ENCODE results near the gene ZNF174.

ZNF174 gene

GRCh38 chr16:3444032-3444388, 43.0 kb downstream of the ZNF174 start:
- TF ChIP-seq, protein P1, sequence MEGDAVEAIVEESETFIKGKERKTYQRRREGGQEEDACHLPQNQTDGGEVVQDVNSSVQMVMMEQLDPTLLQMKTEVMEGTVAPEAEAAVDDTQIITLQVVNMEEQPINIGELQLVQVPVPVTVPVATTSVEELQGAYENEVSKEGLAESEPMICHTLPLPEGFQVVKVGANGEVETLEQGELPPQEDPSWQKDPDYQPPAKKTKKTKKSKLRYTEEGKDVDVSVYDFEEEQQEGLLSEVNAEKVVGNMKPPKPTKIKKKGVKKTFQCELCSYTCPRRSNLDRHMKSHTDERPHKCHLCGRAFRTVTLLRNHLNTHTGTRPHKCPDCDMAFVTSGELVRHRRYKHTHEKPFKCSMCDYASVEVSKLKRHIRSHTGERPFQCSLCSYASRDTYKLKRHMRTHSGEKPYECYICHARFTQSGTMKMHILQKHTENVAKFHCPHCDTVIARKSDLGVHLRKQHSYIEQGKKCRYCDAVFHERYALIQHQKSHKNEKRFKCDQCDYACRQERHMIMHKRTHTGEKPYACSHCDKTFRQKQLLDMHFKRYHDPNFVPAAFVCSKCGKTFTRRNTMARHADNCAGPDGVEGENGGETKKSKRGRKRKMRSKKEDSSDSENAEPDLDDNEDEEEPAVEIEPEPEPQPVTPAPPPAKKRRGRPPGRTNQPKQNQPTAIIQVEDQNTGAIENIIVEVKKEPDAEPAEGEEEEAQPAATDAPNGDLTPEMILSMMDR (IDR thresholded peaks at IDR 0.05; ENCODE audit: low read depth, low read length, poor library complexity, severe bottlenecking): no peak
- no peak for TF ChIP-seq EZH2phosphoT487 (IDR thresholded peaks at IDR 0.05; ENCODE audit: borderline replicate concordance, low read length)
- Histone ChIP-seq H3K79me2 (ENCODE audit: control insufficient read depth, low read length) (peaks cover 27% of the 10 kb centered on the region), H3K4me2 (ENCODE audit: low read length) (peak overlapping the region; percentile 70), H3K4me3 (ENCODE audit: low read length) (peak overlapping the region; percentile 81), H3K9me3 (ENCODE audit: control insufficient read depth, insufficient read depth, low read length) (no peaks in the 10 kb centered on the region; the same call in 1 of the 2 replicates), H3K27me3 (ENCODE audit: control insufficient read depth, low read length) (no peaks in the 10 kb centered on the region), H3K4me1 (ENCODE audit: control insufficient read depth, low read length) (peaks cover 11% of the 10 kb centered on the region), H3F3A (ENCODE audit: control insufficient read depth, insufficient read depth) (no peaks in the 10 kb centered on the region), H3K36me3 (ENCODE audit: control insufficient read depth, low read length) (peaks cover 5% of the 10 kb centered on the region; the same call in 1 of the 2 replicates), H3K27ac (ENCODE audit: low read depth, low read length) (no peak overlapping the region), H4K20me1 (ENCODE audit: control insufficient read depth, insufficient read depth, low read depth, low read length) (no peaks in the 10 kb centered on the region), H3K9me2 (replicated peaks; ENCODE audit: control insufficient read depth, low read length) (no peaks in the 10 kb centered on the region)

- Histone ChIP-seq H3K4me3 (ENCODE audit: low read length) (no peak overlapping the region), H3F3A (ENCODE audit: control insufficient read depth, insufficient read depth) (peaks cover 5% of the 10 kb centered on the region), H4K20me1 (ENCODE audit: control insufficient read depth, insufficient read depth, low read depth, low read length) (no peaks in the 10 kb centered on the region), H3K36me3 (ENCODE audit: control insufficient read depth, low read length) (no peaks in the 10 kb centered on the region; the same call in 1 of the 2 replicates), H3K79me2 (ENCODE audit: control insufficient read depth, low read length) (peaks cover 14% of the 10 kb centered on the region), H3K27me3 (ENCODE audit: control insufficient read depth, low read length) (no peaks in the 10 kb centered on the region), H3K9me3 (ENCODE audit: control insufficient read depth, insufficient read depth, low read length) (no peaks in the 10 kb centered on the region), H3K9me2 (replicated peaks; ENCODE audit: control insufficient read depth, low read length) (no peaks in the 10 kb centered on the region), H3K4me1 (ENCODE audit: control insufficient read depth, low read length) (peaks cover 14% of the 10 kb centered on the region), H3K27ac (ENCODE audit: low read depth, low read length) (no peak overlapping the region), H3K4me2 (ENCODE audit: low read length) (no peak overlapping the region)
- TF ChIP-seq EZH2phosphoT487 (IDR thresholded peaks at IDR 0.05; ENCODE audit: borderline replicate concordance, low read length): no peak
- TF ChIP-seq, protein P1 (IDR thresholded peaks at IDR 0.05; ENCODE audit: low read depth, low read length, poor library complexity, severe bottlenecking): no peak
Measured at GRCh38 chr16:3454093-3454492, 53.1 kb downstream of the ZNF174 start.

DNA sequence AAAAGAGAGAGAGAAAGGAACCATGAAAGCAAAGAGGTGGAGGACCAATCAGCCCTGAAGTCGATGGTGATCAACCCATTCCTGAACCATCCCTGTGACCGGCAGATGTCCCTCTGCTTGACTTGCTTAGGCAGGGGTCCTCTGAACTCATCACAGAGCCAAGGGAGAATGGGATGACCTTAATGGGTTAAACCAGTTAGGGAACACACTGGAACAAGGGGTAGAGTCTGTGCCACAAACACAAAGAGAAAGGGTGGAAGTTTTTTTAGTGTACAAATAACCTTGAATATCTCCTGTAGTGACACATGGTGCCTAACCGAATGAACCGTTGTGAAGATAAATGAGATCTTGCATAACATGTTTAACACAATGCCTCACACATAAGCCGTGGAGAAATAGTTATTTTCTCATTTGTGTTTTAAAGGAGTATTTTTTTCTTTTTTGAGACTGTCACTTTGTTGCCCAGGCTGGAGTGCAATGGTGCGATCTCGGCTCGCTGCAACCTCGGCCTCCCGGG, 53.7 kb downstream of the ZNF174 start:
- no peaks in the 10 kb centered on the region for H3K9me2 ChIP-seq (replicated peaks; ENCODE audit: control insufficient read depth, low read length)
- no peaks in the 10 kb centered on the region for H3K27me3 ChIP-seq (ENCODE audit: control insufficient read depth, low read length)
- H3K4me3 ChIP-seq (ENCODE audit: low read length): no peak overlapping the region
- H3K36me3 ChIP-seq (ENCODE audit: control insufficient read depth, low read length): no peaks in the 10 kb centered on the region; the same call in 1 of the 2 replicates
- peaks cover 5% of the 10 kb centered on the region for H3F3A ChIP-seq (ENCODE audit: control insufficient read depth, insufficient read depth)
- peaks cover 20% of the 10 kb centered on the region for H3K4me1 ChIP-seq (ENCODE audit: control insufficient read depth, low read length)
- no peak overlapping the region for H3K27ac ChIP-seq (ENCODE audit: low read depth, low read length)
- no peaks in the 10 kb centered on the region for H3K9me3 ChIP-seq (ENCODE audit: control insufficient read depth, insufficient read depth, low read length)
- H4K20me1 ChIP-seq (ENCODE audit: control insufficient read depth, insufficient read depth, low read depth, low read length): no peaks in the 10 kb centered on the region
- no peak overlapping the region for H3K4me2 ChIP-seq (ENCODE audit: low read length)
- no peak for TF ChIP-seq EZH2phosphoT487 (IDR thresholded peaks at IDR 0.05; ENCODE audit: borderline replicate concordance, low read length)
- TF ChIP-seq, protein P1 (IDR thresholded peaks at IDR 0.05; ENCODE audit: low read depth, low read length, poor library complexity, severe bottlenecking): no peak
- peaks cover 20% of the 10 kb centered on the region for H3K79me2 ChIP-seq (ENCODE audit: control insufficient read depth, low read length)

Data from DOHH2 (cell line).